Activated CD4-positive, alpha-beta T cell treated with anti-CD3 and anti-CD28 coated beads, Interleukin-2, amount 10 ng/mL, durations not matched to agents 7 days and 5 days (primary cell): Measurements from ENCODE around the gene SLC9A6. TPM values are rescaled to one million over a fixed set of nuclear protein-coding genes. Genes with fewer than 3 reads are reported as not detected.
"Not testable (repeated sequence)": the region's sequence is repeated elsewhere in the genome, so short reads cannot be mapped to it uniquely, and the experiment has no call there.

Source experiments
- CTCF ChIA-PET: fragments of 350-600 bp; sonication (Branson Sonifier 250); formaldehyde crosslinking; loops from one replicate; lab custom pipeline; 2021; ENCODE audit warnings: antibody characterized with exemption; lab: Charles Lee
- POLR2A ChIA-PET: fragments of 350-600 bp; sonication (Branson Sonifier 250); formaldehyde crosslinking; loops from one replicate; lab custom pipeline; 2021; ENCODE audit warnings: antibody characterized with exemption; lab: Charles Lee
- DNase-seq: peaks from one replicate; pipeline ENCODE4 v3.0.0-alpha.2; 2020
- H3K27ac Mint-ChIP-seq: one replicate; pipeline ENCODE4 v1.8.0; 2021; ENCODE audit warnings: mild to moderate bottlenecking, moderate library complexity, mixed read lengths
- H3K27me3 Mint-ChIP-seq: one replicate; pipeline ENCODE4 v1.8.0; 2021; ENCODE audit warnings: mixed read lengths
- H3K36me3 Mint-ChIP-seq: one replicate; pipeline ENCODE4 v1.8.0; 2021; ENCODE audit warnings: low read depth, mixed read lengths
- H3K4me1 Mint-ChIP-seq: one replicate; pipeline ENCODE4 v1.8.0; 2021; ENCODE audit warnings: mixed read lengths
- H3K4me3 Mint-ChIP-seq: one replicate; pipeline ENCODE4 v1.8.0; 2021; ENCODE audit warnings: mild to moderate bottlenecking, moderate library complexity, mixed read lengths
- H3K9me3 Mint-ChIP-seq: one replicate; pipeline ENCODE4 v1.8.0; 2021; ENCODE audit warnings: mixed read lengths
- total RNA-seq, 2 experiments: library from RNA; stranded (reverse); gene quantifications; one replicate each; pipeline ENCODE4 v1.2.3, GENCODE V29; 2021

SLC9A6 gene
- total RNA-seq, 2 experiments from 2014 or later, result 17.2 to 17.6 TPM

DNA sequence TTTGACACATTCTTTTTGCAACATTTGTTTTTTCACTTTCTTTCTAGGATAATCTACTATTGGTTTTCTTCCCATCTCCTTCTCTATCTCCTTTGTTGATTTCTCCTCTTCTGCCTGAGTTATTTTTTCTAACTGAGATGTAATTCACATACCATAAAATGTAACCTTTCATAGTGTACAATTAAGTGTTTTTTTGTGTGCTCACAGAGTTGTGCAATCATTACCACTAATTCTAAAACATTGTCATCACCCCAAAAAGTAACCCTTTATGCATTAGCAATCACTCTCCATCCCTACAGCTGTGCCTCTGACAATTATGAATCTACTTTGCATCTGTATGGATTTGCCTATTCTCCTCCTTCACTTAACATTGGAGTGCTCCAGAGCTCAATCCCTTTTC is 95.5 kb downstream of the SLC9A6 start:
- Mint-ChIP-seq H3K27ac (no peak overlapping the region), H3K9me3 (no peaks in the 10 kb centered on the region), H3K36me3 (no peaks in the 10 kb centered on the region), H3K4me3 (no peak overlapping the region), H3K4me1 (no peaks in the 10 kb centered on the region), H3K27me3 (peaks cover 26% of the 10 kb centered on the region)
- POLR2A ChIA-PET, result no interaction called here
- CTCF ChIA-PET, result no interaction called here
- DNase-seq, result no peak

DNA sequence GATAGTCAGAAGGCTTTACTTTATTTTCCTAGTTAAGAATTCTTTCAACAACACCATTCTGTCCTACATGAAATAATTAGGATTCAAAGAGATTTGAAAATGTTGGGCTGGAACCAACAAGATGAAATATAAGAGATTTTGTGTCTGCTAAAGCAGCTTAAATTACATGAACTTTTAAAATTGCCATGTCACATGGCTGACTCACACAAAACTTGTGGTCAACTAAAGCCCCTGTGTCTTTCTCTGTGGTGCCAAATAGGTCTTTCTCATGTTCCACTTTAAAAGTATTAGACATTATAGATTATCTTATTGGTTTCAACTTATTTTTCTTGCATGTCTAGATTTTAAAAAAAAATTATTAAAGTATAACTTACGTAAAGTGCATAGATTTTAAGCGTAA is 101.3 kb downstream of the SLC9A6 start:
- H3K27me3 Mint-ChIP-seq, result no peaks in the 10 kb centered on the region
- no peaks in the 10 kb centered on the region for H3K9me3 Mint-ChIP-seq
- no peak overlapping the region for H3K27ac Mint-ChIP-seq
- no peak for DNase-seq
- ChIA-PET POLR2A (no interaction called here), CTCF (interaction anchor here (0.7 kb wide), 1 partner anchor 48 kb away, joined by 3 read pairs; no protein-coding TSS in a partner anchor)
- no peak overlapping the region for H3K4me3 Mint-ChIP-seq
- H3K4me1 Mint-ChIP-seq, result no peaks in the 10 kb centered on the region
- no peaks in the 10 kb centered on the region for H3K36me3 Mint-ChIP-seq

DNA sequence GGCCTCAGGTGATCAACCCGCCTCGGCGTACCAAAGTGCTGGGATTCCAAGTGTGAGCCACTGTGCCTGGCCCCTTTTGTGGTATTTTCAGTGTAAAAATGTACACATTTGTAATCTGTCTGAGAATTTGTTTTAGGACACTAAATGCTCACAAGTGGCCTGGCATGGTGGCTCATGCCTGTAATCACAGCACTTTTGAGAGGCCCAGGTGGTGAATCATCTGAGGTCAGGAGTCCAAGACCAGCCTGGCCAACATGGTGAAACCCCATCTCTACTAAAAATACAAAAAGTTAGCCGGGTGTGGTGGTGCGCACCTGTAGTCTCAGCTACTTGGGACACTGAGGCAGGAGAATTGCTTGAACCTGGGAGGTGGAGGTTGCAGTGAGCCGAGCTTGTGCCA is 106.7 kb downstream of the SLC9A6 start:
- H3K27me3 Mint-ChIP-seq, H3K4me1 Mint-ChIP-seq, H3K27ac Mint-ChIP-seq, H3K9me3 Mint-ChIP-seq, POLR2A ChIA-PET, H3K36me3 Mint-ChIP-seq, DNase-seq, H3K4me3 Mint-ChIP-seq: not testable (repeated sequence)
- CTCF ChIA-PET, result interaction anchor here (0.6 kb wide), 1 partner anchor 113 kb away, joined by 3 read pairs; no protein-coding TSS in a partner anchor

DNA sequence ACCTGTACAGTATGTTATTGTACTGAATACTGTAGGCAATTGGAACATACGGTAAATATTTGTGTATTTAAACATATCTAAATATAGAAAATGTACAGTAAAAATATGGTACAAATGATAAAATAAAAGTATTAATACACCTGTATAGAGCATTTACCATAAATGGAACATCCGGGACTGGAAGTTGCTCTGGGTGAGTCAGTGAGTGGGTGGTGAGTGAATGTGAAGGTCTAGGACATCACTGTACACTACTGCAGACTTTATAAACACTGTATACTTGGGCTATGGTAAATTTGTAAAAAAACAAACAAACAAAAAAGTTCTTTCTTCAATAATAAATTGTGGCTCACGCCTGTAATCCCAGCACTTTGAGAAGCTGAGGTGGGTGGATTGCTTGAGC is 109.7 kb downstream of the SLC9A6 start:
- CTCF ChIA-PET, result no interaction called here
- POLR2A ChIA-PET, result no interaction called here
- H3K27ac Mint-ChIP-seq, result no peak overlapping the region
- DNase-seq, result no peak
- no peaks in the 10 kb centered on the region for H3K27me3 Mint-ChIP-seq
- no peaks in the 10 kb centered on the region for H3K4me1 Mint-ChIP-seq
- H3K9me3 Mint-ChIP-seq, result no peaks in the 10 kb centered on the region
- H3K4me3 Mint-ChIP-seq, result no peak overlapping the region
- H3K36me3 Mint-ChIP-seq, result no peaks in the 10 kb centered on the region

Other genes starting within 250 kb of the SLC9A6 start
- gene CT45A3, start 217.2 kb upstream of the SLC9A6 start, total RNA-seq, result not detected
- gene CT45A5, start 199.9 kb upstream of the SLC9A6 start, total RNA-seq, result not detected
- gene CT45A6, start 182.6 kb upstream of the SLC9A6 start, total RNA-seq, result not detected
- gene CT45A2, start 165.4 kb upstream of the SLC9A6 start, total RNA-seq, result not detected
- not detected for gene CT45A7, start 148.2 kb upstream of the SLC9A6 start, total RNA-seq
- not detected for gene CT45A8, start 130.9 kb upstream of the SLC9A6 start, total RNA-seq
- gene CT45A9, start 113.6 kb upstream of the SLC9A6 start, total RNA-seq, result not detected
- gene CT45A10, start 92.0 kb upstream of the SLC9A6 start, total RNA-seq, result not detected
- gene SAGE1, start 91.7 kb upstream of the SLC9A6 start, total RNA-seq, result not detected
- gene MMGT1, start 11.4 kb upstream of the SLC9A6 start, total RNA-seq, result 10 to 100 TPM; 19.1 to 23.1 TPM
- 10 to 100 TPM; 12.8 to 16.7 TPM for gene FHL1, start 162.1 kb downstream of the SLC9A6 start, total RNA-seq